ENCODE measurements around the gene PKHD1. TPM values are rescaled to one million over a fixed set of nuclear protein-coding genes. Genes with fewer than 3 reads are reported as not detected.
A peak's percentile ranks its signal among the peaks of the same experiment; 100 is the strongest.

The PKHD1 gene
- total RNA-seq, 2 donors from 2014 or later: 0.20 TPM

DNA sequence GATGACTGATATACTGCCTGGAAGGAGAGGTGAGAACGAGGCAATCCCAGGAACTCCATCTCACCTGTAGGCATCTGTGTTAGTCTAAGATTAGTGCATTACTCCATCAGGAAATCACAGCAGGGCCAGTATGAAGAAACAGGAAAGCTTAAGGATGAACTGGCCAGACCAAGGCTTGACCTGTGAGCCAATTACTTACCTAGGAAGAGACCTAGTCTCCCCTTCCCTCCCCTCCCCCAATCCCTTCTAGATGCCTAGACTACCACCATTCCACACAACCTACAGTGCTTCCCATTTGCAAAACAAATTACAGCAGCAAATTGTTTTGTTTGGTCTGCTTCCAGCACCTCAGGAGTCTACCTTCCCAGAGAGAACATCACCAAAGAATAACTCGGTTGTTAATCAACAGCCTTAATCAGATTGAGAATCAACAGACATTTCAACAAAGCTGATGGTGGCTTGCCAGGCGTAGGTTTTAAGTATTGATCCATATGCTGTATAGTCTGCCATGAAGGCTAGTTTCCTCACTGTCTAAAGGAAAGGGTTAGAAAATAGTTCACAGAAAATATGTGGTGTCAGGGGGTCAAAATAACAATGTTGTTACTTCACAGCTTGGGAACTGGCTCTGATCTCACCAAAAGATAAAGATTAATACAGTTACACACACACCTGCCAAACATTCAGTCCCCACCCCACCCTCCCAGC lies 10.1 kb downstream of the PKHD1 start:
- peak; percentile 85 for DNase-seq
- Histone ChIP-seq H3K4me1 (ENCODE audit: control insufficient read depth, insufficient read depth, low read length) (peaks cover 6% of the 10 kb centered on the region), H3K36me3 (ENCODE audit: control insufficient read depth, insufficient read depth, low read length) (no peaks in the 10 kb centered on the region), H3K4me3 (ENCODE audit: low read length) (no peak overlapping the region), H3K9me3 (ENCODE audit: control insufficient read depth, low read length) (no peaks in the 10 kb centered on the region), H3K9ac (ENCODE audit: extremely low read depth, low read length, poor library complexity, severe bottlenecking) (no peak overlapping the region), H3K27me3 (ENCODE audit: control insufficient read depth, insufficient read depth, low read length, poor library complexity, severe bottlenecking) (no peaks in the 10 kb centered on the region), H3K27ac (ENCODE audit: low read depth, low read length) (no peak overlapping the region)
- H3K27ac Mint-ChIP-seq: peak overlapping the region; percentile 85
- 13 to 47% methylated on average over 2 to 3 of the region's 3 CpGs for WGBS, 2 experiments (ENCODE audit: insufficient coverage in 1 of 2, insufficient read length in 1 of 2)
- peak overlapping the region; percentile 24 for H3K4me3 Mint-ChIP-seq
- no peaks in the 10 kb centered on the region for H3K27me3 Mint-ChIP-seq (ENCODE audit: insufficient read depth)
- H3K9me3 Mint-ChIP-seq: no peaks in the 10 kb centered on the region
- H3K4me1 Mint-ChIP-seq: peaks cover 38% of the 10 kb centered on the region
- no peaks in the 10 kb centered on the region for H3K36me3 Mint-ChIP-seq (ENCODE audit: low read depth)
- TF ChIP-seq, protein P1, sequence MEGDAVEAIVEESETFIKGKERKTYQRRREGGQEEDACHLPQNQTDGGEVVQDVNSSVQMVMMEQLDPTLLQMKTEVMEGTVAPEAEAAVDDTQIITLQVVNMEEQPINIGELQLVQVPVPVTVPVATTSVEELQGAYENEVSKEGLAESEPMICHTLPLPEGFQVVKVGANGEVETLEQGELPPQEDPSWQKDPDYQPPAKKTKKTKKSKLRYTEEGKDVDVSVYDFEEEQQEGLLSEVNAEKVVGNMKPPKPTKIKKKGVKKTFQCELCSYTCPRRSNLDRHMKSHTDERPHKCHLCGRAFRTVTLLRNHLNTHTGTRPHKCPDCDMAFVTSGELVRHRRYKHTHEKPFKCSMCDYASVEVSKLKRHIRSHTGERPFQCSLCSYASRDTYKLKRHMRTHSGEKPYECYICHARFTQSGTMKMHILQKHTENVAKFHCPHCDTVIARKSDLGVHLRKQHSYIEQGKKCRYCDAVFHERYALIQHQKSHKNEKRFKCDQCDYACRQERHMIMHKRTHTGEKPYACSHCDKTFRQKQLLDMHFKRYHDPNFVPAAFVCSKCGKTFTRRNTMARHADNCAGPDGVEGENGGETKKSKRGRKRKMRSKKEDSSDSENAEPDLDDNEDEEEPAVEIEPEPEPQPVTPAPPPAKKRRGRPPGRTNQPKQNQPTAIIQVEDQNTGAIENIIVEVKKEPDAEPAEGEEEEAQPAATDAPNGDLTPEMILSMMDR (conservative IDR thresholded peaks at IDR 0.05): no peak

DNA sequence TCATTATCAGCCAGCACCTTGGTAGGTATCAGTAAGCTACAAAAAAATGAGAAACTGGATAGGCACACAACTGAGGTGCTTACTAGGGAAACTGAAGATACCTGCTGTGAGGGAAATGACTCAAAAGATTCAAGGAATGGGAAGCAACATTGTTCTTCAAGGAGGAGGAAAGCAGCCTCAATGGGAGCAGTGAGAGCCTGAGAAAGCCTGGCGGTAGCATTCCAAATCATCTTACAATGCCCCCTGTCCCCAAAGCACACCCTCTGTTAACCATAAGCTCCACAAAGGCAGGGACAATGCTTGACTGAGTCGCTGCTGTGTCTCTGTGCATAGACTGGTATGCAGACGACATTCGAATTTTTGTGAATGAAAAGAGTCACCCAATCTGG lies 10.6 kb downstream of the PKHD1 start:
- Histone ChIP-seq H3K27ac (ENCODE audit: low read depth, low read length) (no peak overlapping the region), H3K4me3 (ENCODE audit: low read length) (no peak overlapping the region), H3K4me1 (ENCODE audit: control insufficient read depth, insufficient read depth, low read length) (peaks cover 6% of the 10 kb centered on the region), H3K9me3 (ENCODE audit: control insufficient read depth, low read length) (no peaks in the 10 kb centered on the region), H3K27me3 (ENCODE audit: control insufficient read depth, insufficient read depth, low read length, poor library complexity, severe bottlenecking) (no peaks in the 10 kb centered on the region), H3K36me3 (ENCODE audit: control insufficient read depth, insufficient read depth, low read length) (no peaks in the 10 kb centered on the region), H3K9ac (ENCODE audit: extremely low read depth, low read length, poor library complexity, severe bottlenecking) (no peak overlapping the region)
- TF ChIP-seq, protein P1 (conservative IDR thresholded peaks at IDR 0.05): peak; percentile 12
- 0 to 15% methylated on average over 3 to 4 of the region's 4 CpGs for WGBS, 2 experiments (ENCODE audit: insufficient coverage in 1 of 2, insufficient read length in 1 of 2)
- H3K4me1 Mint-ChIP-seq: peaks cover 38% of the 10 kb centered on the region
- peak overlapping the region; percentile 85 for H3K27ac Mint-ChIP-seq
- H3K36me3 Mint-ChIP-seq (ENCODE audit: low read depth): no peaks in the 10 kb centered on the region
- DNase-seq: no peak
- H3K27me3 Mint-ChIP-seq (ENCODE audit: insufficient read depth): no peaks in the 10 kb centered on the region
- peak overlapping the region; percentile 24 for H3K4me3 Mint-ChIP-seq
- H3K9me3 Mint-ChIP-seq: no peaks in the 10 kb centered on the region

DNA sequence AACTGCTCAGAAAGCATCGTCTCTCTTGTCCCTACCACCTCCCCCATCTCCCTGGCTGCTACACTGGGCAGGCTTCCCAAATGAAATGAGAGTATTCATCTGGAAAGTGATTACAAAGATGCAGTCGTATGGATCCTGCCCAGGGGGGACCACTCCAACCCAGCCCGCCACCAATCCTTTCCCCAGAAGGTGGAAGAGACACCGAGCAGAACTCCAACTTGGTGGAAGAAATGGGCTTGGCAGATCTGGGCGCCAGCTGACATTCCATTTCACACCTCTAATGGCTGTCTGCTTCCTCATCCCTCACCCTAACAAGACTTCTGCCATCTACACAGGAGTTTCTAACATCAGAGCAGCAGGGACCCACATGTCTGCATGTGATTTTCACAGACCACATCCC lies 12.7 kb downstream of the PKHD1 start:
- Histone ChIP-seq H3K36me3 (ENCODE audit: control insufficient read depth, insufficient read depth, low read length) (no peaks in the 10 kb centered on the region), H3K27ac (ENCODE audit: low read depth, low read length) (no peak overlapping the region), H3K4me3 (ENCODE audit: low read length) (no peak overlapping the region), H3K9me3 (ENCODE audit: control insufficient read depth, low read length) (no peaks in the 10 kb centered on the region), H3K4me1 (ENCODE audit: control insufficient read depth, insufficient read depth, low read length) (peaks cover 6% of the 10 kb centered on the region), H3K9ac (ENCODE audit: extremely low read depth, low read length, poor library complexity, severe bottlenecking) (no peak overlapping the region), H3K27me3 (ENCODE audit: control insufficient read depth, insufficient read depth, low read length, poor library complexity, severe bottlenecking) (no peaks in the 10 kb centered on the region)
- WGBS, 2 experiments (ENCODE audit: insufficient coverage in 1 of 2, insufficient read length in 1 of 2): 70 to 92% methylated on average over 2 to 5 of the region's 5 CpGs
- Mint-ChIP-seq H3K9me3 (no peaks in the 10 kb centered on the region), H3K27me3 (ENCODE audit: insufficient read depth) (no peaks in the 10 kb centered on the region), H3K36me3 (ENCODE audit: low read depth) (no peaks in the 10 kb centered on the region), H3K4me3 (no peak overlapping the region), H3K4me1 (peaks cover 38% of the 10 kb centered on the region), H3K27ac (no peak overlapping the region)
- TF ChIP-seq, protein P1 (conservative IDR thresholded peaks at IDR 0.05): no peak
- no peak for DNase-seq
